ENCODE data around the gene KCNMA1.

GRCh38 chr10:77293347-77293746 lies 344.3 kb downstream of the KCNMA1 start:
- TF ChIP-seq CTCF (conservative IDR thresholded peaks at IDR 0.05) (no peak), EZH2 (IDR thresholded peaks at IDR 0.05; ENCODE audit: low read depth) (no peak)

All from PC-9 (cell line).